ENCODE data around the gene MEIKIN. TPM values are rescaled to one million over a fixed set of nuclear protein-coding genes. Genes with fewer than 3 reads are reported as not detected.

Gene MEIKIN
- total RNA-seq, 1 donor from 2014 or later, result not detected

GRCh38 chr5:131981516-131981915 lies 36.1 kb upstream of the MEIKIN start:
- no peak for DNase-seq (ENCODE audit: low spot score)
- Mint-ChIP-seq H3K27ac (peak overlapping the region; percentile 50), H3K27me3 (ENCODE audit: insufficient read depth) (peaks cover 21% of the 10 kb centered on the region), H3K4me3 (no peak overlapping the region), H3K36me3 (ENCODE audit: low read depth) (peaks cover 6% of the 10 kb centered on the region), H3K4me1 (ENCODE audit: low read depth) (peaks cover 28% of the 10 kb centered on the region), H3K9me3 (no peaks in the 10 kb centered on the region)
- intact Hi-C loops (cut with micrococcal nuclease), result no loop called here

DNA sequence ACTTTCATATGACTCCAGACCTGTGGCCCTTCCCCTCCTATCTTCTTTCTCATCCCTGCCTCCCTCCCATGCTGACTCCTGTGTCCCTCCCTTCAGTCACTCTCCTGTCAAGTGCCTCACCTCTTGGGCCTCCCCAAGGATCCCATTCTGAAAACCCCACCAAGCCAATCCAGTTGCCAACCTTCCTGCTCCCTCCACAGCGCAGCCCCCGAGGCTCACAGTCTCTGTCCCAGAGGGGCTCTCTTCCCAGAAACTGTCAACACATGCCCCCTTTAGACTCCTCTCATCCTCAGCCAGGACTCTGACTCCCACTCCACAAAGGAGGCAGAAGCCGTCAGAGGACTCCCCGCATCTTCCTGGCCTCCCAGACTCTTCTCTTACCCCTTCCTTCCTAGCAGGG lies 35.2 kb upstream of the MEIKIN start:
- Mint-ChIP-seq H3K27ac (no peak overlapping the region), H3K4me1 (ENCODE audit: low read depth) (peaks cover 36% of the 10 kb centered on the region), H3K27me3 (ENCODE audit: insufficient read depth) (peaks cover 21% of the 10 kb centered on the region), H3K9me3 (no peaks in the 10 kb centered on the region), H3K36me3 (ENCODE audit: low read depth) (peaks cover 6% of the 10 kb centered on the region), H3K4me3 (no peak overlapping the region)
- intact Hi-C loops (cut with micrococcal nuclease), result no loop called here
- DNase-seq (ENCODE audit: low spot score), result no peak

DNA sequence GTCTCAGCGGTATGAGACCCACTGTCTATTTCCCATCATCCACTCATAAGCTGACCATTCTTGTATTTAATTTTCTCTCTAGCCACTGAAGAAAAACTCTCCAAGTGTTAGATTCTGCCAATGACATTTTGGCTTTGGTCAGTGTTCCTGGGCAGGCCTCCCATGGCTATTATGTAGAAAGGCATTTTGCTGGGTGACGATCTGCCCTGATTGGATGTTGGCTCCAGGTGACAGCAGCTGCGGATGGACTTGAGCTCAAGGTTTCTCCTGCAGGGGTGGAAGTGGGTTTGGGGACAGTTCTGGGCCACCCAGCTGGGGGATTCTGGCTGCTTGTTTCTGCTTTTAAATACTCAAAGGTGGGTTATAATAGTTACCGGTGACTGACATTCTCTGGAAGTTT lies 34.4 kb upstream of the MEIKIN start:
- DNase-seq (ENCODE audit: low spot score), result no peak
- intact Hi-C loops (cut with micrococcal nuclease), result no loop called here
- Mint-ChIP-seq H3K9me3 (no peaks in the 10 kb centered on the region), H3K27ac (no peak overlapping the region), H3K36me3 (ENCODE audit: low read depth) (peaks cover 6% of the 10 kb centered on the region), H3K4me3 (no peak overlapping the region), H3K27me3 (ENCODE audit: insufficient read depth) (peaks cover 21% of the 10 kb centered on the region), H3K4me1 (ENCODE audit: low read depth) (peaks cover 45% of the 10 kb centered on the region)

DNA sequence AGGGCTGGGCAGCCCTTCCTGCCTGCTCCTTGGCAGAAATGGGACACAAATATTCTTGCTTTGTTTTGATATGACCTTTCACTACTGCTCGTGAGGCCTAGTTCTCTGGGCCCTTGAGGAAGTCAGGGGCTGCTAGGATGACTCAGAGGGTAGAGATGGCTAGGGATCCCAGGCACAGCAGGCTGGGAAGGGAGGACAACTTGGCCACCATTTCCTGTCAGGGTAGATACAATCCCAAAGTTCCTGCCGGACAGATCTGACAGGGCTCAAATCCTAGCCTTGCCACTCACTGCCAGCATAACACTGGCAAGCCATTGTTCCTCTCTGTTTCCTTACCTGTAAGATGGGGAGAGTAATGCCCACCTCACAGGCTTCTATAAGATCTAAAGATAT lies 31.7 kb upstream of the MEIKIN start:
- H3K4me3 Mint-ChIP-seq, result no peak overlapping the region
- H3K9me3 Mint-ChIP-seq, result no peaks in the 10 kb centered on the region
- no peak for DNase-seq (ENCODE audit: low spot score)
- intact Hi-C loops (cut with micrococcal nuclease), result no loop called here
- H3K27ac Mint-ChIP-seq, result peak overlapping the region; percentile 24
- peaks cover 9% of the 10 kb centered on the region for H3K36me3 Mint-ChIP-seq (ENCODE audit: low read depth)
- peaks cover 43% of the 10 kb centered on the region for H3K4me1 Mint-ChIP-seq (ENCODE audit: low read depth)
- H3K27me3 Mint-ChIP-seq (ENCODE audit: insufficient read depth), result peaks cover 16% of the 10 kb centered on the region

GRCh38 chr5:131976414-131977211 lies 31.1 kb upstream of the MEIKIN start:
- no peak for DNase-seq (ENCODE audit: low spot score)
- peaks cover 12% of the 10 kb centered on the region for H3K36me3 Mint-ChIP-seq (ENCODE audit: low read depth)
- H3K4me1 Mint-ChIP-seq (ENCODE audit: low read depth), result peaks cover 43% of the 10 kb centered on the region
- H3K4me3 Mint-ChIP-seq, result no peak overlapping the region
- intact Hi-C loops (cut with micrococcal nuclease), result no loop called here
- H3K9me3 Mint-ChIP-seq, result no peaks in the 10 kb centered on the region
- H3K27me3 Mint-ChIP-seq (ENCODE audit: insufficient read depth), result peaks cover 16% of the 10 kb centered on the region
- H3K27ac Mint-ChIP-seq, result peak overlapping the region; percentile 24

- H3K4me3 Mint-ChIP-seq, result peak overlapping the region; percentile 72
- H3K36me3 Mint-ChIP-seq (ENCODE audit: low read depth), result peaks cover 17% of the 10 kb centered on the region
- H3K27ac Mint-ChIP-seq, result peak overlapping the region; percentile 89
- H3K9me3 Mint-ChIP-seq, result no peaks in the 10 kb centered on the region
- peaks cover 43% of the 10 kb centered on the region for H3K4me1 Mint-ChIP-seq (ENCODE audit: low read depth)
- H3K27me3 Mint-ChIP-seq (ENCODE audit: insufficient read depth), result peaks cover 8% of the 10 kb centered on the region
- peak; percentile 32 for DNase-seq (ENCODE audit: low spot score)
- intact Hi-C loops (cut with micrococcal nuclease), result no loop called here
Measured at GRCh38 chr5:131974956-131975726, 29.7 kb upstream of the MEIKIN start.

DNA sequence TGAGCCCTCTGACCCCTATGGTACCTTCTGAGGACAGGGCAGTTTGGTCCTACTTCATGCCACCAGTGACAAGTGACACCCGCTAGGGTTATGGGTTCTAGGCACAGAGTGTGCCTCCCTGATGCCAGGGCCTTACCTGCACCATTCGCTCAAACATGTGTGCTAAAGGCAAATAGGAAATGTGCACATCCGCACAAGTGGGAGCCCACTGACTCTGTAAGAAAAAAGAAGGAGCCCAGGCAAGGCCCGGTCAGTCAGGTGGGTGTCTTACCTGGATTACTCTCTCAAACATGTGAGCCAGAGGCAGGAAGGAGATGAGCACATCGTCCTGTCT lies 29.1 kb upstream of the MEIKIN start:
- Mint-ChIP-seq H3K4me1 (ENCODE audit: low read depth) (peaks cover 43% of the 10 kb centered on the region), H3K27ac (peak overlapping the region; percentile 89), H3K4me3 (peak overlapping the region; percentile 72), H3K9me3 (no peaks in the 10 kb centered on the region), H3K36me3 (ENCODE audit: low read depth) (peaks cover 21% of the 10 kb centered on the region), H3K27me3 (ENCODE audit: insufficient read depth) (peaks cover 2% of the 10 kb centered on the region)
- intact Hi-C loops (cut with micrococcal nuclease), result no loop called here
- DNase-seq (ENCODE audit: low spot score), result no peak

DNA sequence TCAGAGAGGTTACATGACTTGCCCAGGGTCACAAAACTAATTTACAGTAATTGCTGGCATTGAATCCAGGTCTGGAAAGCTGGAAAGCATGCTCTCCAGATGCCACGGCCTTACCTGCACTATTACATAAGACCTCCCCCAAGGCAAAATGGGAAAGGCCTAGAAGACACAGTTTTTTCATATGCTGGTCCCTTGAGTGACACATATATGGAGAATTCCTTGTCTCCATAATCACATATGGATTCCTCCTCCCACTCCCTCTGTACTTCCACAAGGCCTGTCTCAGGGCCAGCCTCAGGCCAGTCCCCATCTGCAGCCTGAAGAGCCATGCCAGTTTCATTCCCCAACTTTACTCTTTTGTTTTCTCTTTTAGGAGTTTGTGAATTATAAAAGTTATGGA lies 28.6 kb upstream of the MEIKIN start:
- Mint-ChIP-seq H3K4me3 (peak overlapping the region; percentile 72), H3K4me1 (ENCODE audit: low read depth) (peaks cover 43% of the 10 kb centered on the region)

GRCh38 chr5:131973089-131973712 lies 27.7 kb upstream of the MEIKIN start:
- no peaks in the 10 kb centered on the region for H3K9me3 Mint-ChIP-seq
- peaks cover 42% of the 10 kb centered on the region for H3K4me1 Mint-ChIP-seq (ENCODE audit: low read depth)
- no peak overlapping the region for H3K4me3 Mint-ChIP-seq
- no peak for DNase-seq (ENCODE audit: low spot score)
- H3K27me3 Mint-ChIP-seq (ENCODE audit: insufficient read depth), result no peaks in the 10 kb centered on the region
- H3K36me3 Mint-ChIP-seq (ENCODE audit: low read depth), result peaks cover 24% of the 10 kb centered on the region
- intact Hi-C loops (cut with micrococcal nuclease), result no loop called here
- peak overlapping the region; percentile 15 for H3K27ac Mint-ChIP-seq

More for the DNA sequence above, 28.6 kb upstream of the MEIKIN start:
- intact Hi-C loops (cut with micrococcal nuclease), result no loop called here
- Mint-ChIP-seq H3K9me3 (no peaks in the 10 kb centered on the region), H3K27me3 (ENCODE audit: insufficient read depth) (peaks cover under 1% of the 10 kb centered on the region), H3K27ac (peak overlapping the region; percentile 67), H3K36me3 (ENCODE audit: low read depth) (peaks cover 22% of the 10 kb centered on the region)
- DNase-seq (ENCODE audit: low spot score), result no peak

DNA sequence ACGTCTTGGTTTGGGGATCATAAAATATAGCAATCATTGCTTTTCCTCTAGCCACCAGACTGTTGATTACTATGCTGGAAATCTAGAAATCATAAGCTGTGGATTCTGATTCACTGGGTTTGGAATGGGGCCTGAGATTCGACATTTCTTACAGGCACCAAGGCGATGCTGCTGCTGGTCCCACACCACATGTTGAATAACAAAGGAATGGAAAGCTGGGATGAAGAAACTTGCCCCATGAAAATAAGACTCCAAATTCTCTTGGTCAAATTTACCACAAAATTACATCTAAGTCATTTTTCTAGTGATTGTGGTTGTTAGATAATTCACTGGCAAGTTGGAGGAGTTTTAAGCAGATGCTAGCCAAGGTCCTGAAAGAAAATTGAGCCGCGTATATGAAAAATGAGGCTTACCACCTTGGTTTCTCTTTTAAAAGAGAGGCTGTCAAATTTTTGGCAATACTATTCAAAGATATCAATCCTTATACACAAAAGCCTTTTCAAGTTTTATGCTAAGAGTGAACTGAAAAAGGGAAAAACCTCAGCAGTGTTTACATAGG lies 23.0 kb upstream of the MEIKIN start:
- DNase-seq (ENCODE audit: low spot score), result no peak
- H3K27me3 Mint-ChIP-seq (ENCODE audit: insufficient read depth), result no peaks in the 10 kb centered on the region
- no peak overlapping the region for H3K27ac Mint-ChIP-seq
- no peak overlapping the region for H3K4me3 Mint-ChIP-seq
- peaks cover 27% of the 10 kb centered on the region for H3K36me3 Mint-ChIP-seq (ENCODE audit: low read depth)
- H3K9me3 Mint-ChIP-seq, result no peaks in the 10 kb centered on the region
- intact Hi-C loops (cut with micrococcal nuclease), result no loop called here
- no peaks in the 10 kb centered on the region for H3K4me1 Mint-ChIP-seq (ENCODE audit: low read depth)

DNA sequence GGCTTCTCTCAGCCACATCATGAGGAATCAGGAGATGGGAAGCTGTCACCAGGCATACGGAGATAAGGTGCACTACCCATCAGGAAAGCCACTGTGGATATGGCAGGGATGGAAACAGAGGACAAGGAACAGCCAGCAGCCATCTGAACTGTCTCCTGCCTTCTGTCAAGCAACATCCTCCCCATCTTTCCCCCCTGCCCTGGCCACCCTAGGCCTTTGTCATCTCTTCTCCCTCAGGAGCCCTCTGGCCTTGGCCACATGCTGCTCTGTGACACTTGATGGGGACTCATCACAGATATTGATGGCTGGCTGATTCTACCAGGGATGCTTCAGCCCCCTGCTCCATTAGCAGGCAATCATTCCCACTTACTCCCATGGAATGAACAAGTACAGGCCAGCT lies 21.1 kb upstream of the MEIKIN start:
- Mint-ChIP-seq H3K4me3 (no peak overlapping the region), H3K4me1 (ENCODE audit: low read depth) (no peaks in the 10 kb centered on the region), H3K27ac (no peak overlapping the region), H3K27me3 (ENCODE audit: insufficient read depth) (no peaks in the 10 kb centered on the region), H3K36me3 (ENCODE audit: low read depth) (peaks cover 26% of the 10 kb centered on the region), H3K9me3 (no peaks in the 10 kb centered on the region)
- intact Hi-C loops (cut with micrococcal nuclease), result no loop called here
- DNase-seq (ENCODE audit: low spot score), result no peak

- Mint-ChIP-seq H3K27me3 (ENCODE audit: insufficient read depth) (no peaks in the 10 kb centered on the region), H3K27ac (no peak overlapping the region), H3K4me3 (no peak overlapping the region), H3K36me3 (ENCODE audit: low read depth) (peaks cover 23% of the 10 kb centered on the region), H3K4me1 (ENCODE audit: low read depth) (no peaks in the 10 kb centered on the region), H3K9me3 (no peaks in the 10 kb centered on the region)
- DNase-seq (ENCODE audit: low spot score), result no peak
- intact Hi-C loops (cut with micrococcal nuclease), result no loop called here
Measured at GRCh38 chr5:131965826-131966415, 20.5 kb upstream of the MEIKIN start.

Data from activated T-helper 1 cell treated with anti-CD3 and anti-CD28 coated beads, Interleukin-12 subunit alpha, Interleukin-12 subunit beta, Interleukin-2, Interleukin-4 antibody, amounts not matched to agents 30 ng/mL and 10 ng/mL and 1 ng/mL, durations not matched to agents 14 hours and 24 hours and 36 hours (primary cell).